ENCODE results near the gene ATF3. TPM values are rescaled to one million over a fixed set of nuclear protein-coding genes. Genes with fewer than 3 reads are reported as not detected.
"Not testable (repeated sequence)": the region's sequence is repeated elsewhere in the genome, so short reads cannot be mapped to it uniquely, and the experiment has no call there.

ATF3 gene
- polyA plus RNA-seq, 4 donors, result 20.8 to 41.2 (median 28.7) TPM

DNA sequence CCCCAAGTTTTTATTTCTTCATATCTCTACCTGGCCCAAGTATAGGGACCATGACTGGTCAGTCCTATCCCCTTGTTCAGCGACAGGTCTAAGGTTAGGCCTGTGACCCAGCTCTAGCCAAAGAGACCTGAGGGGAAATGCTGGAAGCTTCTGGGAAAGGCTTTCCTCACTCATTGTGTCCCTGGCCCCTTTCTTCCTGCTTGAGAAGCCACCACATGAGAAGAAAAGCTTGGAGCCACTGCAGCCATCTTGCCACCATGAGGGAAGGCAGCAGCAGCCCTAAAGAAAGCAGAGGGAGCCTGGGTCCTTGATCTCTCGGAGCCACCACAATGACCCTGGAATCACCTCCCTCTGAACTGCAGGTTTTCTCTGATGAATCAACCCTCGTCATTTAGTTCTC is 43.4 kb downstream of the ATF3 start:
- no peak for FAIRE-seq
- Histone ChIP-seq H3K4me3 (ENCODE audit: low read depth in 1 of 3, low read length in 3 of 3) (no peak overlapping the region), H3K36me3 (ENCODE audit: control insufficient read depth in 3 of 3, insufficient read depth in 2 of 3, low read depth in 1 of 3, low read length in 3 of 3) (no peaks in the 10 kb centered on the region), H3K27ac (ENCODE audit: low read depth in 1 of 3, low read length in 2 of 3) (no peak overlapping the region), H3K9me3 (ENCODE audit: control insufficient read depth in 2 of 2, insufficient read depth in 1 of 2, low read depth in 1 of 2, low read length in 1 of 2) (no peaks in the 10 kb centered on the region), H3K27me3 (ENCODE audit: control insufficient read depth in 3 of 3, insufficient read depth in 3 of 3, low read length in 3 of 3) (no peaks in the 10 kb centered on the region), H3K4me1 (ENCODE audit: control insufficient read depth in 3 of 3, insufficient read depth in 2 of 3, low read depth in 1 of 3, low read length in 2 of 3) (peaks cover 0 to under 1% (median 0%) of the 10 kb centered on the region in 3 donors)
- DNase-seq, result no peak
- WGBS, 3 donors, result 91 to 97% (median 94%) methylated on average over 3 of the region's 3 CpGs

- no peaks in the 10 kb centered on the region for H3K9me3 ChIP-seq (ENCODE audit: control insufficient read depth in 2 of 2, insufficient read depth in 1 of 2, low read depth in 1 of 2, low read length in 1 of 2)
- H3K27ac ChIP-seq (ENCODE audit: low read depth in 1 of 3, low read length in 2 of 3), result no peak overlapping the region
- DNase-seq, result no peak
- no peak overlapping the region for H3K4me3 ChIP-seq (ENCODE audit: low read depth in 1 of 3, low read length in 3 of 3)
- WGBS, 3 donors, result 89 to 100% (median 92%) methylated on average over 1 of the region's 1 CpG
- no peaks in the 10 kb centered on the region for H3K36me3 ChIP-seq (ENCODE audit: control insufficient read depth in 3 of 3, insufficient read depth in 2 of 3, low read depth in 1 of 3, low read length in 3 of 3)
- no peak for FAIRE-seq
- H3K4me1 ChIP-seq (ENCODE audit: control insufficient read depth in 3 of 3, insufficient read depth in 2 of 3, low read depth in 1 of 3, low read length in 2 of 3), result no peaks in the 10 kb centered on the region
- no peaks in the 10 kb centered on the region for H3K27me3 ChIP-seq (ENCODE audit: control insufficient read depth in 3 of 3, insufficient read depth in 3 of 3, low read length in 3 of 3)
Observed at GRCh38 chr1:212652609-212653008, 44.0 kb downstream of the ATF3 start.

GRCh38 chr1:212655668-212656440 is 47.3 kb downstream of the ATF3 start:
- H3K36me3 ChIP-seq (ENCODE audit: control insufficient read depth in 3 of 3, insufficient read depth in 2 of 3, low read depth in 1 of 3, low read length in 3 of 3), result no peaks in the 10 kb centered on the region
- H3K27me3 ChIP-seq (ENCODE audit: control insufficient read depth in 3 of 3, insufficient read depth in 3 of 3, low read length in 3 of 3), result no peaks in the 10 kb centered on the region
- H3K9me3 ChIP-seq (ENCODE audit: control insufficient read depth in 2 of 2, insufficient read depth in 1 of 2, low read depth in 1 of 2, low read length in 1 of 2), result no peaks in the 10 kb centered on the region
- WGBS, 3 donors, result 77 to 78% (median 78%) methylated on average over 6 of the region's 6 CpGs
- FAIRE-seq, result no peak
- H3K27ac ChIP-seq (ENCODE audit: low read depth in 1 of 3, low read length in 2 of 3), result no peak overlapping the region
- H3K4me3 ChIP-seq (ENCODE audit: low read depth in 1 of 3, low read length in 3 of 3), result no peak overlapping the region
- H3K4me1 ChIP-seq (ENCODE audit: control insufficient read depth in 3 of 3, insufficient read depth in 2 of 3, low read depth in 1 of 3, low read length in 2 of 3), result no peaks in the 10 kb centered on the region
- DNase-seq, result no peak

DNA sequence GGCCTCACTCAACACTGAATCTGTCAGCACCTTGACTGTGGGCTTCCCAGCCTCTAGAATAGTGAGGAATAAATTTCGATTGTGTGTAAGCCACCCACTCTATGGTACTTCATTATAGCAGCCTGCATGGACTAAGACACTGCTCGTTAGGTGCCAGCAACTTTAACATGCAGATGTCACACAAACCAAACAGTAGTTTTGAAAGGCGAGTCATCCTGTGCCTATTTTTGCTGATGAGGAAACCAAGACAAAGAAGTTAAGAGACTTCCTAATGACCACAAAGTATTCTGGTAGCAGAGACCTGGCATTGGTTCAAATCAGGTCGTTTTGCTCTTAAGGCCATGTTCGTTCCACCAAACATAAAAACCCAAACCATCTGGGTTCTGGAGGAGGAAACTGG is 48.2 kb downstream of the ATF3 start:
- Histone ChIP-seq H3K27ac (ENCODE audit: low read depth in 1 of 3, low read length in 2 of 3) (no peak overlapping the region), H3K27me3 (ENCODE audit: control insufficient read depth in 3 of 3, insufficient read depth in 3 of 3, low read length in 3 of 3) (no peaks in the 10 kb centered on the region), H3K9me3 (ENCODE audit: control insufficient read depth in 2 of 2, insufficient read depth in 1 of 2, low read depth in 1 of 2, low read length in 1 of 2) (no peaks in the 10 kb centered on the region), H3K36me3 (ENCODE audit: control insufficient read depth in 3 of 3, insufficient read depth in 2 of 3, low read depth in 1 of 3, low read length in 3 of 3) (no peaks in the 10 kb centered on the region), H3K4me3 (ENCODE audit: low read depth in 1 of 3, low read length in 3 of 3) (no peak overlapping the region), H3K4me1 (ENCODE audit: control insufficient read depth in 3 of 3, insufficient read depth in 2 of 3, low read depth in 1 of 3, low read length in 2 of 3) (no peaks in the 10 kb centered on the region)
- DNase-seq (no peak), FAIRE-seq (no peak)
- WGBS, 3 donors, result 74 to 83% (median 75%) methylated on average over 5 of the region's 5 CpGs

DNA sequence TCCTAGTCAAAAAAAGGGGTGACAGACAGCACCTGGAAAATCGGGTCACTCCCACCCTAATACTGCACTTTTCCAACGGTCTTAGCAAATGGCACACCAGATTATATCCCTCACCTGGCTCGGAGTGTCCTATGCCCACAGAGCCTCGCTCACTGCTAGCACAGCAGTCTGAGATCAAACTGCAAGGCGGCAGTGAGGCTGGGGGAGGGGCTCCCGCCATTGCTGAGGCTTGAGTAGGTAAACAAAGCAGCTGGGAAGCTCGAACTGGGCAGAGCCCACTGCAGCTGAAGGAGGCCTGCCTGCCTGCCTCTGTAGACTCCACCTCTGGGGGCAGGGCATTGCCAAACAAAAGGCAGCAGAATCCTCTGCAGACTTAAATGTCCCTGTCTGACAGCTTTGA is 49.7 kb downstream of the ATF3 start:
- 41 to 54% (median 43%) methylated on average over 6 to 7 of the region's 7 CpGs for WGBS, 3 donors
- not testable (repeated sequence) for H3K4me1 ChIP-seq (ENCODE audit: control insufficient read depth in 3 of 3, insufficient read depth in 2 of 3, low read depth in 1 of 3, low read length in 2 of 3); DNase-seq; H3K36me3 ChIP-seq (ENCODE audit: control insufficient read depth in 3 of 3, insufficient read depth in 2 of 3, low read depth in 1 of 3, low read length in 3 of 3); H3K27me3 ChIP-seq (ENCODE audit: control insufficient read depth in 3 of 3, insufficient read depth in 3 of 3, low read length in 3 of 3); H3K9me3 ChIP-seq (ENCODE audit: control insufficient read depth in 2 of 2, insufficient read depth in 1 of 2, low read depth in 1 of 2, low read length in 1 of 2); H3K27ac ChIP-seq (ENCODE audit: low read depth in 1 of 3, low read length in 2 of 3); H3K4me3 ChIP-seq (ENCODE audit: low read depth in 1 of 3, low read length in 3 of 3); FAIRE-seq

GRCh38 chr1:212664409-212665199 is 56.0 kb downstream of the ATF3 start:
- WGBS, 3 donors, result 60 to 74% (median 62%) methylated on average over 11 of the region's 11 CpGs
- FAIRE-seq, result no peak
- no peak for DNase-seq
- no peak overlapping the region for H3K27ac ChIP-seq (ENCODE audit: low read depth in 1 of 3, low read length in 2 of 3)
- H3K4me1 ChIP-seq (ENCODE audit: control insufficient read depth in 3 of 3, insufficient read depth in 2 of 3, low read depth in 1 of 3, low read length in 2 of 3), result peaks cover 0 to 5% (median 0%) of the 10 kb centered on the region in 3 donors
- H3K9me3 ChIP-seq (ENCODE audit: control insufficient read depth in 2 of 2, insufficient read depth in 1 of 2, low read depth in 1 of 2, low read length in 1 of 2), result no peaks in the 10 kb centered on the region
- H3K4me3 ChIP-seq (ENCODE audit: low read depth in 1 of 3, low read length in 3 of 3), result no peak overlapping the region
- H3K27me3 ChIP-seq (ENCODE audit: control insufficient read depth in 3 of 3, insufficient read depth in 3 of 3, low read length in 3 of 3), result no peaks in the 10 kb centered on the region
- no peaks in the 10 kb centered on the region for H3K36me3 ChIP-seq (ENCODE audit: control insufficient read depth in 3 of 3, insufficient read depth in 2 of 3, low read depth in 1 of 3, low read length in 3 of 3)

DNA sequence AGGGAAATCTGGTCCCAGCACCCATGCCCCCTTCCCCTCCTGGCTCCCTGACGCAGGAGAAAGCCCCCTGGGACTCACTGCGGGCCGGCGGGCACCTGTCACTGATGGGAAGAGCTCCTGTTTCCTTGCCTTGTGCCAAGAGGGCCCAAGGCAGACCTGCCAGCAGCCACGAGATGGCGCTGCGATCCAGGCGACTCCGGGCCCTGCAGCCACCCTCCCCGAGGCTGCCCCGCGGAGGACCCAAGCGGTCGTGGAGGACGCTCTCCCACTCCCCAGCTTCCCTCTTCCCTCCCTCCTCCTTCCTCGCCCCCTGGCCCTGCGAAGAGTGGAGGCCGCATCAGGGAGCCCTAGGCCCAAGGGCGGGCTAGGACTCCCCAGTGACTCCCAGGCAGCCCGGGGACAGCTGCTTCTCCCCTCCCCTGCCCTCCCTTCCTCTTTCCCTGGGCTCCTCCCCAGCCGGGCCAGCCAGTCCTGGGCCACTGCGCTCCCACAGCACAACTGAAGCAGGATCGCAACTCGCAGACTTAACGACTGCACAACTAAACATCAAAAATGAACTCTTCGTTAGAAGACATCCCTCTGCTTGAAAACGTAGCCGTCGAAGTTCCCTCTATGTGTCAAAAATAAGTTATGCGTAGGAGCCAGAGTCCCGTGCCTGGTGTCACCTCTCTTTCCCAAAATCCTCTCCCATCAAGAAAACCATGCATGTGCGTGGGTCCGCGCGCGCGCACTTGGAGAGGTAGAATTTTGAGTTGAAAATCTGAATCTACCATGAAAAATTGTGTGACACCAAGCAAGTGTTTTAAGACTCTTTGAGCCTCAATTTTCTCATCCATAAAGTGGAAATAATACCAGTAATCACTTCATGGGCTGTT is 56.9 kb downstream of the ATF3 start:
- 16 to 19% (median 16%) methylated on average over 32 to 37 of the region's 37 CpGs for WGBS, 3 donors
- H3K27ac ChIP-seq (ENCODE audit: low read depth in 1 of 3, low read length in 2 of 3), result peak overlapping the region in 1 of 3 donors; percentile 71
- no peaks in the 10 kb centered on the region for H3K9me3 ChIP-seq (ENCODE audit: control insufficient read depth in 2 of 2, insufficient read depth in 1 of 2, low read depth in 1 of 2, low read length in 1 of 2)
- no peaks in the 10 kb centered on the region for H3K36me3 ChIP-seq (ENCODE audit: control insufficient read depth in 3 of 3, insufficient read depth in 2 of 3, low read depth in 1 of 3, low read length in 3 of 3)
- no peak for FAIRE-seq
- peak; percentile 78 to 94 for DNase-seq
- H3K27me3 ChIP-seq (ENCODE audit: control insufficient read depth in 3 of 3, insufficient read depth in 3 of 3, low read length in 3 of 3), result no peaks in the 10 kb centered on the region
- H3K4me1 ChIP-seq (ENCODE audit: control insufficient read depth in 3 of 3, insufficient read depth in 2 of 3, low read depth in 1 of 3, low read length in 2 of 3), result peaks cover 0 to 5% (median 0%) of the 10 kb centered on the region in 3 donors
- peak overlapping the region; percentile 14 to 62 (median 38) for H3K4me3 ChIP-seq (ENCODE audit: low read depth in 1 of 3, low read length in 3 of 3)

- no peak for FAIRE-seq
- no peaks in the 10 kb centered on the region for H3K36me3 ChIP-seq (ENCODE audit: control insufficient read depth in 3 of 3, insufficient read depth in 2 of 3, low read depth in 1 of 3, low read length in 3 of 3)
- DNase-seq, result no peak
- no peaks in the 10 kb centered on the region for H3K27me3 ChIP-seq (ENCODE audit: control insufficient read depth in 3 of 3, insufficient read depth in 3 of 3, low read length in 3 of 3)
- peaks cover 0 to 5% (median 0%) of the 10 kb centered on the region in 3 donors for H3K4me1 ChIP-seq (ENCODE audit: control insufficient read depth in 3 of 3, insufficient read depth in 2 of 3, low read depth in 1 of 3, low read length in 2 of 3)
- no peak overlapping the region for H3K4me3 ChIP-seq (ENCODE audit: low read depth in 1 of 3, low read length in 3 of 3)
- H3K9me3 ChIP-seq (ENCODE audit: control insufficient read depth in 2 of 2, insufficient read depth in 1 of 2, low read depth in 1 of 2, low read length in 1 of 2), result no peaks in the 10 kb centered on the region
- no peak overlapping the region for H3K27ac ChIP-seq (ENCODE audit: low read depth in 1 of 3, low read length in 2 of 3)
- WGBS, 3 donors, result 82 to 84% (median 83%) methylated on average over 10 of the region's 10 CpGs
Observed at GRCh38 chr1:212666116-212666775, 57.7 kb downstream of the ATF3 start.

All from small intestine (tissue), 7 donors.